Astrocyte (in vitro differentiated cells and primary cell): Measurements from ENCODE around the gene NHLRC2. TPM values are rescaled to one million over a fixed set of nuclear protein-coding genes. Genes with fewer than 3 reads are reported as not detected.

ENCODE experiments used
- DNase-seq: peaks from one replicate; pipeline ENCODE4 v3.0.0-alpha.2; 2010; ENCODE audit warnings: low read depth
- FAIRE-seq: peaks from 2 replicates; lab custom pipeline; 2011; peaks lifted over from hg19 to GRCh38; lab: Jason Lieb, UNC
- H2AFZ ChIP-seq: 2 replicates; pipeline ENCODE4 v1.6.0; 2012; ENCODE audit warnings: low read depth, low read length, inconsistent platforms
- H3K27ac ChIP-seq: 2 replicates; pipeline ENCODE4 v1.5.1; 2011; ENCODE audit warnings: low read depth, low read length, inconsistent platforms
- H3K27me3 ChIP-seq: 2 replicates; pipeline ENCODE4 v1.6.0; 2011; ENCODE audit warnings: low read length, inconsistent platforms; ENCODE audit not compliant: insufficient read depth
- H3K36me3 ChIP-seq: 2 replicates; pipeline ENCODE4 v1.5.1; 2011; ENCODE audit warnings: low read length, inconsistent platforms; ENCODE audit not compliant: insufficient read depth
- H3K4me1 ChIP-seq: 2 replicates; pipeline ENCODE4 v1.5.1; 2011; ENCODE audit warnings: low read length, inconsistent platforms; ENCODE audit not compliant: insufficient read depth
- H3K4me2 ChIP-seq: 2 replicates; pipeline ENCODE4 v1.6.0; 2012; ENCODE audit warnings: low read length, inconsistent platforms
- H3K4me3 ChIP-seq: 2 replicates; pipeline ENCODE4 v1.5.1; 2011; ENCODE audit warnings: low read depth, mild to moderate bottlenecking, low read length, inconsistent platforms; ENCODE audit not compliant: insufficient read depth
- H3K79me2 ChIP-seq: 2 replicates; pipeline ENCODE4 v1.6.0; 2012; ENCODE audit warnings: mild to moderate bottlenecking, low read length, inconsistent platforms; ENCODE audit not compliant: insufficient read depth
- H3K9ac ChIP-seq: 2 replicates; pipeline ENCODE4 v1.6.0; 2012; ENCODE audit warnings: mild to moderate bottlenecking, low read length, inconsistent platforms
- H3K9me3 ChIP-seq: 2 replicates; pipeline ENCODE4 v1.5.1; 2012; ENCODE audit warnings: low read depth, mild to moderate bottlenecking, low read length, inconsistent platforms; ENCODE audit not compliant: insufficient read depth
- H4K20me1 ChIP-seq: 2 replicates; pipeline ENCODE4 v1.6.0; 2012; ENCODE audit warnings: low read length, inconsistent platforms; ENCODE audit not compliant: insufficient read depth
- H3K27ac Mint-ChIP-seq: one replicate; pipeline ENCODE4 v1.8.0; 2021; ENCODE audit warnings: mild to moderate bottlenecking, mixed read lengths; ENCODE audit not compliant: unreplicated experiment
- H3K27me3 Mint-ChIP-seq: one replicate; pipeline ENCODE4 v1.8.0; 2021; ENCODE audit warnings: low read depth, mixed read lengths; ENCODE audit not compliant: unreplicated experiment
- H3K36me3 Mint-ChIP-seq: one replicate; pipeline ENCODE4 v1.8.0; 2021; ENCODE audit warnings: low read depth, mixed read lengths; ENCODE audit not compliant: unreplicated experiment
- H3K4me1 Mint-ChIP-seq: one replicate; pipeline ENCODE4 v1.8.0; 2021; ENCODE audit warnings: low read depth, mixed read lengths; ENCODE audit not compliant: unreplicated experiment
- H3K4me3 Mint-ChIP-seq: one replicate; pipeline ENCODE4 v1.8.0; 2021; ENCODE audit warnings: mild to moderate bottlenecking, moderate library complexity, mixed read lengths; ENCODE audit not compliant: unreplicated experiment
- H3K9me3 Mint-ChIP-seq: one replicate; pipeline ENCODE4 v1.8.0; 2021; ENCODE audit warnings: mild to moderate bottlenecking, mixed read lengths; ENCODE audit not compliant: unreplicated experiment
- CTCF ChIP-seq: IDR thresholded peaks from 2 replicates; pipeline ENCODE4 v1.5.1; 2011; ENCODE audit warnings: low read depth, mild to moderate bottlenecking, inconsistent platforms, low read length, moderate library complexity; ENCODE audit not compliant: insufficient read depth
- EZH2 ChIP-seq: IDR thresholded peaks from 2 replicates; pipeline ENCODE4 v1.6.1; 2012; ENCODE audit warnings: mild to moderate bottlenecking, low read length, inconsistent platforms; ENCODE audit not compliant: insufficient read depth
- total RNA-seq: library from RNA; stranded (reverse); gene quantifications from 2 replicates; pipeline ENCODE4 v1.2.1, GENCODE V29; 2021

NHLRC2 gene
- total RNA-seq, 1 donor from 2014 or later: 16.9 TPM

GRCh38 chr10:113893570-113893969 is 39.1 kb downstream of the NHLRC2 start:
- DNase-seq (no peak), FAIRE-seq (no peak)
- Mint-ChIP-seq H3K27me3 (no peaks in the 10 kb centered on the region), H3K4me1 (peaks cover 16% of the 10 kb centered on the region), H3K36me3 (no peaks in the 10 kb centered on the region), H3K4me3 (no peak overlapping the region), H3K9me3 (no peaks in the 10 kb centered on the region), H3K27ac (no peak overlapping the region)
- Histone ChIP-seq H3K36me3 (peaks cover 4% of the 10 kb centered on the region), H3K4me3 (no peak overlapping the region), H3K4me1 (no peaks in the 10 kb centered on the region), H2AFZ (no peak overlapping the region), H3K79me2 (no peaks in the 10 kb centered on the region), H3K27me3 (no peaks in the 10 kb centered on the region), H4K20me1 (no peaks in the 10 kb centered on the region), H3K4me2 (no peak overlapping the region), H3K9me3 (no peaks in the 10 kb centered on the region), H3K27ac (no peak overlapping the region), H3K9ac (no peak overlapping the region)
- TF ChIP-seq EZH2 (no peak), CTCF (no peak)

- Histone ChIP-seq H3K79me2 (no peaks in the 10 kb centered on the region), H2AFZ (no peak overlapping the region), H4K20me1 (no peaks in the 10 kb centered on the region), H3K27ac (no peak overlapping the region), H3K9ac (no peak overlapping the region), H3K9me3 (no peaks in the 10 kb centered on the region), H3K4me3 (no peak overlapping the region), H3K27me3 (no peaks in the 10 kb centered on the region), H3K4me2 (no peak overlapping the region), H3K36me3 (peaks cover 4% of the 10 kb centered on the region), H3K4me1 (no peaks in the 10 kb centered on the region)
- no peaks in the 10 kb centered on the region for H3K36me3 Mint-ChIP-seq
- DNase-seq (no peak), FAIRE-seq (no peak)
- TF ChIP-seq EZH2 (no peak), CTCF (no peak)
- H3K27ac Mint-ChIP-seq: no peak overlapping the region
- H3K4me1 Mint-ChIP-seq: peaks cover 16% of the 10 kb centered on the region
- no peak overlapping the region for H3K4me3 Mint-ChIP-seq
- no peaks in the 10 kb centered on the region for H3K9me3 Mint-ChIP-seq
- H3K27me3 Mint-ChIP-seq: no peaks in the 10 kb centered on the region
Measured at GRCh38 chr10:113894581-113894980, 40.1 kb downstream of the NHLRC2 start.

- Mint-ChIP-seq H3K27ac (no peak overlapping the region), H3K27me3 (no peaks in the 10 kb centered on the region), H3K9me3 (no peaks in the 10 kb centered on the region), H3K4me3 (no peak overlapping the region), H3K36me3 (no peaks in the 10 kb centered on the region), H3K4me1 (peaks cover 16% of the 10 kb centered on the region)
- Histone ChIP-seq H3K9me3 (no peaks in the 10 kb centered on the region), H3K9ac (no peak overlapping the region), H3K27me3 (no peaks in the 10 kb centered on the region), H4K20me1 (no peaks in the 10 kb centered on the region), H3K4me1 (no peaks in the 10 kb centered on the region), H3K79me2 (no peaks in the 10 kb centered on the region), H2AFZ (no peak overlapping the region), H3K27ac (no peak overlapping the region), H3K36me3 (peaks cover 4% of the 10 kb centered on the region), H3K4me2 (no peak overlapping the region), H3K4me3 (no peak overlapping the region)
- TF ChIP-seq EZH2 (no peak), CTCF (no peak)
- DNase-seq (peak; percentile 59), FAIRE-seq (peak; percentile 9)
Measured at GRCh38 chr10:113895018-113895417, 40.6 kb downstream of the NHLRC2 start.
